K562 (cell line): ENCODE results near the gene MIDN. TPM values are rescaled to one million over a fixed set of nuclear protein-coding genes. Genes with fewer than 3 reads are reported as not detected.

Source experiments
- CBX2 ChIP-seq: fragments of 200-600 bp; sonication (generic); IDR thresholded peaks from one replicate; pipeline ENCODE4 v1.6.1; 2012; ENCODE audit warnings: mild to moderate bottlenecking, low read length, inconsistent platforms; ENCODE audit not compliant: insufficient read depth, poor library complexity, severe bottlenecking
- CHD4 ChIP-seq: fragments of 200-600 bp; sonication (generic); IDR thresholded peaks from 3 replicates; pipeline ENCODE4 v1.6.1; 2012; ENCODE audit warnings: low read depth, mild to moderate bottlenecking, mixed read lengths, low read length, inconsistent platforms; ENCODE audit not compliant: insufficient read depth, insufficient replicate concordance, poor library complexity, severe bottlenecking
- DIDO1 ChIP-seq: fragments of 450-650 bp; IDR thresholded peaks from 2 replicates; pipeline ENCODE4 v1.6.1; 2016; ENCODE audit warnings: low read depth, missing biosample characterization, missing genetic modification characterization
- EP400 ChIP-seq: fragments of 450-650 bp; IDR thresholded peaks from 2 replicates; pipeline ENCODE4 v1.6.1; 2017; ENCODE audit warnings: antibody characterized with exemption, mild to moderate bottlenecking, moderate library complexity
- ETS2 ChIP-seq: IDR thresholded peaks from 2 replicates; pipeline ENCODE4 v1.6.1; 2016; ENCODE audit warnings: borderline replicate concordance, missing genetic modification characterization, mild to moderate bottlenecking, moderate library complexity, missing compliant biosample characterization; ENCODE audit not compliant: poor library complexity, severe bottlenecking
- FUS ChIP-seq: fragments of 200-400 bp; formaldehyde crosslinking; optimal IDR thresholded peaks from 2 replicates; pipeline ENCODE3; 2017; ENCODE audit warnings: low read depth, low read length
- HLTF ChIP-seq: fragments of 450-650 bp; IDR thresholded peaks from 2 replicates; pipeline ENCODE4 v1.6.1; 2016
- MTF1 ChIP-seq: fragments of 250-450 bp; sonication (Bioruptor Pico); IDR thresholded peaks from 2 replicates; pipeline ENCODE4 v1.9.0; 2021; ENCODE audit warnings: moderate library complexity, mild to moderate bottlenecking, inconsistent platforms, borderline replicate concordance
- RB1 ChIP-seq: fragments of 450-650 bp; IDR thresholded peaks from 2 replicates; pipeline ENCODE4 v1.6.1; 2017; ENCODE audit warnings: low read depth, mild to moderate bottlenecking
- RBM14 ChIP-seq: fragments of 200-400 bp; formaldehyde crosslinking; IDR thresholded peaks from 2 replicates; pipeline ENCODE4 v1.6.1; 2018; ENCODE audit warnings: low read depth, mild to moderate bottlenecking, low read length, moderate library complexity, borderline replicate concordance; ENCODE audit not compliant: insufficient read depth
- RHOXF2B ChIP-seq: fragments of 250-450 bp; sonication (Bioruptor Pico); conservative IDR thresholded peaks from 2 replicates; pipeline ENCODE4 v1.5.1; 2021
- SMARCE1 ChIP-seq: fragments of 450-650 bp; IDR thresholded peaks from 2 replicates; pipeline ENCODE4 v1.7.1; 2016; ENCODE audit warnings: mild to moderate bottlenecking
- SRF ChIP-seq, 2 experiments: fragments of 250-450, 450-650 bp in 1 of 2; sonication (Bioruptor Pico) in 1 of 2; sonication (generic) in 1 of 2; formaldehyde crosslinking; IDR thresholded peaks; 2 replicates each; pipeline versions ENCODE4 v1.5.0 to v1.5.1; 2020 to 2022; ENCODE audit warnings: mild to moderate bottlenecking in 1 of 2, missing genetic modification reagents in 1 of 2
- ZBTB17 ChIP-seq: fragments of 450-650 bp; formaldehyde crosslinking; IDR thresholded peaks from 2 replicates; pipeline ENCODE4 v1.4.0; 2020; ENCODE audit warnings: mild to moderate bottlenecking
- ZFP30 ChIP-seq: fragments of 250-450 bp; sonication (Bioruptor Pico); IDR thresholded peaks from 2 replicates; pipeline ENCODE4 v1.8.0; 2022; ENCODE audit warnings: moderate library complexity, mild to moderate bottlenecking, inconsistent platforms, borderline replicate concordance
- ZNF584 ChIP-seq: fragments of 200-800 bp; sonication (Bioruptor generic); IDR thresholded peaks from 2 replicates; pipeline ENCODE4 v1.6.1; 2016; ENCODE audit warnings: low read depth, mild to moderate bottlenecking, missing genetic modification characterization, missing compliant biosample characterization
- polyA plus RNA-seq, 8 experiments: library from polyadenylated mRNA; depleted of rRNA in 4 of 8; stranded (reverse) in 5 of 8; unstranded in 3 of 8; fragments of >200 nt; fragmentation: Nextera tagmentation in 2 of 8; fragmentation: Illumina TruSeq in 1 of 8; extraction: Ambion mirVana in 2 of 8; extraction: Trizol in 1 of 8; gene quantifications; 2 replicates each; pipeline versions ENCODE4 v1.2.1 to v1.2.3, GENCODE V29; 2011 to 2014; ENCODE audit warnings: inconsistent platforms in 1 of 8, missing spikeins in 1 of 8
- total RNA-seq, 7 experiments: library from RNA; depleted of rRNA in 6 of 7; stranded (reverse); fragments of >200 nt in 6 of 7; fragmentation: Illumina TruSeq in 2 of 7; extraction: Trizol in 2 of 7; gene quantifications; 2 replicates each; pipeline versions ENCODE4 v1.2.1 to v1.2.3, GENCODE V29; 2011 to 2021; ENCODE audit warnings: low replicate concordance in 1 of 7
- TF ChIP-seq, protein P1 (sequence below): sonication (generic); formaldehyde crosslinking; IDR thresholded peaks from 2 replicates; pipeline ENCODE4 v1.8.0; 2022; ENCODE audit warnings: mild to moderate bottlenecking, missing genetic modification reagents, borderline replicate concordance
- TF ChIP-seq, protein P2 (sequence below), 2 experiments: fragments of 450-650 bp in 1 of 2; sonication (generic) in 1 of 2; formaldehyde crosslinking in 1 of 2; IDR thresholded peaks in 1 of 2; conservative IDR thresholded peaks in 1 of 2; 2 replicates each; pipeline versions ENCODE4 v1.6.1 to v1.8.1; 2016 to 2023; ENCODE audit warnings: mild to moderate bottlenecking in 2 of 2, moderate library complexity in 2 of 2, inconsistent platforms in 1 of 2, missing genetic modification reagents in 1 of 2
- TF ChIP-seq, protein P3 (sequence below): fragments of 250-450 bp; sonication (Bioruptor Pico); IDR thresholded peaks from 2 replicates; pipeline ENCODE4 v1.8.0; 2022; ENCODE audit warnings: inconsistent platforms
- TF ChIP-seq, protein P4 (sequence below): IDR thresholded peaks from 3 replicates; pipeline ENCODE4 v1.6.1; 2011; ENCODE audit warnings: borderline replicate concordance, mild to moderate bottlenecking; ENCODE audit not compliant: insufficient read length, insufficient read depth

The MIDN gene
- total and polyA plus RNA-seq, 9 of the 15 experiments (the other 6 are each of a cell fraction or from before 2014, with no cell fraction given), result 0.17 to 120 (median 10.1) TPM

DNA sequence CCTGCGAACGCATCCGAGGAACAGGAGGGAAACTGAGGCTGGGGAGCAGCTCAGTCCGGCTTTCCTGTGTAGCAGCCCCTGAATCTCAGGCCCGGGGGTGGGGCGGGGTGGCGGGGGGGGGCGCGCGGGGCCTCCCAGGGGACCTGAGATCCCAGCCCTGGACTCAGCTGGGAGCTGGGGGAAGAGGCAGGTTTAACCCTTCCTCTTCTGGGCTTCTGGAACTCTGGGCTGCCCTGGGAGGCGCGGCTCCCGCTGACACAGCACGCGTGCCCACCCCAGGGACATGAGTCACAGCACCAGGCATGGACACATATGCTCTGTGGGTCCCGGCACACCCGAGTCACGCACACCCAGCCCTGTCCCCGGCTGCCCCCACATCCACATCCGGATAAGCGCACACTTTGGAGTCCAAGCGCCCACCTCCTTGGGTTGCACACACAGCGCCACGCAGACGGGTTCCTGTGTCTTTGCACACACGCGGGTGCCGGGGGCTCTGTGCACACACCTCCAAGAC, 17.3 kb downstream of the MIDN start (continued):
- TF ChIP-seq CHD4, result no peak
- no peak for TF ChIP-seq RB1
- TF ChIP-seq ETS2, result no peak
- TF ChIP-seq, protein P1, sequence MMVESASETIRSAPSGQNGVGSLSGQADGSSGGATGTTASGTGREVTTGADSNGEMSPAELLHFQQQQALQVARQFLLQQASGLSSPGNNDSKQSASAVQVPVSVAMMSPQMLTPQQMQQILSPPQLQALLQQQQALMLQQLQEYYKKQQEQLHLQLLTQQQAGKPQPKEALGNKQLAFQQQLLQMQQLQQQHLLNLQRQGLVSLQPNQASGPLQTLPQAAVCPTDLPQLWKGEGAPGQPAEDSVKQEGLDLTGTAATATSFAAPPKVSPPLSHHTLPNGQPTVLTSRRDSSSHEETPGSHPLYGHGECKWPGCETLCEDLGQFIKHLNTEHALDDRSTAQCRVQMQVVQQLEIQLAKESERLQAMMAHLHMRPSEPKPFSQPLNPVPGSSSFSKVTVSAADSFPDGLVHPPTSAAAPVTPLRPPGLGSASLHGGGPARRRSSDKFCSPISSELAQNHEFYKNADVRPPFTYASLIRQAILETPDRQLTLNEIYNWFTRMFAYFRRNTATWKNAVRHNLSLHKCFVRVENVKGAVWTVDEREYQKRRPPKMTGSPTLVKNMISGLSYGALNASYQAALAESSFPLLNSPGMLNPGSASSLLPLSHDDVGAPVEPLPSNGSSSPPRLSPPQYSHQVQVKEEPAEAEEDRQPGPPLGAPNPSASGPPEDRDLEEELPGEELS (CRISPR knock-in tag), result 0 out of 2 replicates have a peak, but pooled peaks have one; percentile 16
- no peak for TF ChIP-seq EP400
- no peak for TF ChIP-seq ZNF584 (CRISPR knock-in tag)
- TF ChIP-seq HLTF, result no peak
- no peak for TF ChIP-seq CBX2
- no peak for TF ChIP-seq RBM14
- TF ChIP-seq, protein P2, sequence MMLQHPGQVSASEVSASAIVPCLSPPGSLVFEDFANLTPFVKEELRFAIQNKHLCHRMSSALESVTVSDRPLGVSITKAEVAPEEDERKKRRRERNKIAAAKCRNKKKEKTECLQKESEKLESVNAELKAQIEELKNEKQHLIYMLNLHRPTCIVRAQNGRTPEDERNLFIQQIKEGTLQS (IDR thresholded peaks at IDR 0.05), result no peak
- TF ChIP-seq, protein P2 (CRISPR knock-in tag; conservative IDR thresholded peaks at IDR 0.05), result no peak
- TF ChIP-seq, protein P3, sequence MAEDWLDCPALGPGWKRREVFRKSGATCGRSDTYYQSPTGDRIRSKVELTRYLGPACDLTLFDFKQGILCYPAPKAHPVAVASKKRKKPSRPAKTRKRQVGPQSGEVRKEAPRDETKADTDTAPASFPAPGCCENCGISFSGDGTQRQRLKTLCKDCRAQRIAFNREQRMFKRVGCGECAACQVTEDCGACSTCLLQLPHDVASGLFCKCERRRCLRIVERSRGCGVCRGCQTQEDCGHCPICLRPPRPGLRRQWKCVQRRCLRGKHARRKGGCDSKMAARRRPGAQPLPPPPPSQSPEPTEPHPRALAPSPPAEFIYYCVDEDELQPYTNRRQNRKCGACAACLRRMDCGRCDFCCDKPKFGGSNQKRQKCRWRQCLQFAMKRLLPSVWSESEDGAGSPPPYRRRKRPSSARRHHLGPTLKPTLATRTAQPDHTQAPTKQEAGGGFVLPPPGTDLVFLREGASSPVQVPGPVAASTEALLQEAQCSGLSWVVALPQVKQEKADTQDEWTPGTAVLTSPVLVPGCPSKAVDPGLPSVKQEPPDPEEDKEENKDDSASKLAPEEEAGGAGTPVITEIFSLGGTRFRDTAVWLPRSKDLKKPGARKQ, result no peak
- TF ChIP-seq SMARCE1, result no peak
- no peak for TF ChIP-seq MTF1 (CRISPR knock-in tag)
- TF ChIP-seq, protein P4, sequence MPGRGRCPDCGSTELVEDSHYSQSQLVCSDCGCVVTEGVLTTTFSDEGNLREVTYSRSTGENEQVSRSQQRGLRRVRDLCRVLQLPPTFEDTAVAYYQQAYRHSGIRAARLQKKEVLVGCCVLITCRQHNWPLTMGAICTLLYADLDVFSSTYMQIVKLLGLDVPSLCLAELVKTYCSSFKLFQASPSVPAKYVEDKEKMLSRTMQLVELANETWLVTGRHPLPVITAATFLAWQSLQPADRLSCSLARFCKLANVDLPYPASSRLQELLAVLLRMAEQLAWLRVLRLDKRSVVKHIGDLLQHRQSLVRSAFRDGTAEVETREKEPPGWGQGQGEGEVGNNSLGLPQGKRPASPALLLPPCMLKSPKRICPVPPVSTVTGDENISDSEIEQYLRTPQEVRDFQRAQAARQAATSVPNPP, result no peak
- TF ChIP-seq FUS, result no peak
- TF ChIP-seq ZBTB17, result no peak
- no peak for TF ChIP-seq ZFP30 (CRISPR knock-in tag)
- no peak for TF ChIP-seq DIDO1 (tag)
- no peak for TF ChIP-seq RHOXF2B (CRISPR knock-in tag)
- no peak for TF ChIP-seq SRF (CRISPR knock-in tag; IDR thresholded peaks at IDR 0.05)
